ENCODE data around the gene PPM1K.

DNA sequence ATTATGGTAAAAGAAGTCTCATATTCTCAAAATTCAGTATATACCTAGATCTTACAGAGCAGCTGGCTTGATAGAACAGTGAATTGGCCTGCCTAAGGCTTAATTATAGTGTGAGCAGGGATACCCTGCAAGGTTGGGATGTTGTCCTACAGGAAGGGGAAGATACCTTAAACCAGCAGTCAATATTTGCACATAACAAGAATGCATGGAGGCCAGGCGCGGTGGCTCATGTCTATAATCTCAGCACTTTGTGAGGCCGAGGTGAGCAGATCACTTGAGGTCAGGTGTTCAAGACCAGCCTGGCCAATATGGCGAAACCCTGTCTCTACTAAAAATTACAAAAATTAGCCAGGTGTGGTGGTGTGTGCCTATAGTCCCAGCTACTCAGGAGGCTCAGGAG lies 67.2 kb downstream of the PPM1K start:
- TF ChIP-seq, protein P1, sequence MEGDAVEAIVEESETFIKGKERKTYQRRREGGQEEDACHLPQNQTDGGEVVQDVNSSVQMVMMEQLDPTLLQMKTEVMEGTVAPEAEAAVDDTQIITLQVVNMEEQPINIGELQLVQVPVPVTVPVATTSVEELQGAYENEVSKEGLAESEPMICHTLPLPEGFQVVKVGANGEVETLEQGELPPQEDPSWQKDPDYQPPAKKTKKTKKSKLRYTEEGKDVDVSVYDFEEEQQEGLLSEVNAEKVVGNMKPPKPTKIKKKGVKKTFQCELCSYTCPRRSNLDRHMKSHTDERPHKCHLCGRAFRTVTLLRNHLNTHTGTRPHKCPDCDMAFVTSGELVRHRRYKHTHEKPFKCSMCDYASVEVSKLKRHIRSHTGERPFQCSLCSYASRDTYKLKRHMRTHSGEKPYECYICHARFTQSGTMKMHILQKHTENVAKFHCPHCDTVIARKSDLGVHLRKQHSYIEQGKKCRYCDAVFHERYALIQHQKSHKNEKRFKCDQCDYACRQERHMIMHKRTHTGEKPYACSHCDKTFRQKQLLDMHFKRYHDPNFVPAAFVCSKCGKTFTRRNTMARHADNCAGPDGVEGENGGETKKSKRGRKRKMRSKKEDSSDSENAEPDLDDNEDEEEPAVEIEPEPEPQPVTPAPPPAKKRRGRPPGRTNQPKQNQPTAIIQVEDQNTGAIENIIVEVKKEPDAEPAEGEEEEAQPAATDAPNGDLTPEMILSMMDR (IDR thresholded peaks at IDR 0.05) = no peak
- TF ChIP-seq POLR2A (IDR thresholded peaks at IDR 0.05) = no peak

Data from Peyer's patch (tissue), 4 donors.